GM12875 (cell line): ENCODE measurements around the gene LRRC4C.

ENCODE experiments used
- H3K4me3 ChIP-seq: one replicate; pipeline ENCODE4 v1.5.1; 2011; ENCODE audit warnings: low read depth, low read length, control low read depth
- TF ChIP-seq, protein P1 (sequence below): IDR thresholded peaks from 2 replicates; pipeline ENCODE4 v1.5.1; 2011; ENCODE audit warnings: low read depth, mild to moderate bottlenecking, control low read depth, inconsistent platforms, low read length, moderate library complexity, borderline replicate concordance; ENCODE audit not compliant: insufficient read depth

The LRRC4C gene

DNA sequence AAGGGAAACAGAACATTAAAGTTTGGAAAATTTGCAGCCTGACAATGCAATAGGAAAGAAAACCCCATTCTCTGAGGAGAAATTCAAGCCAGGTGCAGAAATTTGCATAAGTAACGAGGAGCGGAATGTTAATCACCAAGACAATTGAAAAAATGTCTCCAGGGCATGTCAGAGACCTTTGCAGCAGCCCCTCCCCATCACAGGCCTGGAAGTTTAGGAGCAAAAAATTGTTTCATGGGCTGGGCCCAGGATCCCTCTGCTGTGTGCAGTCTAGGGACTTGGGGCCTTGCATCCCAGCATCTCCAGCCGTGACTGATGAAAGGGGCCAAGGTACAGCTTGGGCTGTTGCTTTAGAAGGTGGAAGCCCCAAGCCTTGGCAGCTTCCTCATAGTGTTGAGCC lies 780.2 kb downstream of the LRRC4C start:
- H3K4me3 ChIP-seq, result no peak overlapping the region
- TF ChIP-seq, protein P1, sequence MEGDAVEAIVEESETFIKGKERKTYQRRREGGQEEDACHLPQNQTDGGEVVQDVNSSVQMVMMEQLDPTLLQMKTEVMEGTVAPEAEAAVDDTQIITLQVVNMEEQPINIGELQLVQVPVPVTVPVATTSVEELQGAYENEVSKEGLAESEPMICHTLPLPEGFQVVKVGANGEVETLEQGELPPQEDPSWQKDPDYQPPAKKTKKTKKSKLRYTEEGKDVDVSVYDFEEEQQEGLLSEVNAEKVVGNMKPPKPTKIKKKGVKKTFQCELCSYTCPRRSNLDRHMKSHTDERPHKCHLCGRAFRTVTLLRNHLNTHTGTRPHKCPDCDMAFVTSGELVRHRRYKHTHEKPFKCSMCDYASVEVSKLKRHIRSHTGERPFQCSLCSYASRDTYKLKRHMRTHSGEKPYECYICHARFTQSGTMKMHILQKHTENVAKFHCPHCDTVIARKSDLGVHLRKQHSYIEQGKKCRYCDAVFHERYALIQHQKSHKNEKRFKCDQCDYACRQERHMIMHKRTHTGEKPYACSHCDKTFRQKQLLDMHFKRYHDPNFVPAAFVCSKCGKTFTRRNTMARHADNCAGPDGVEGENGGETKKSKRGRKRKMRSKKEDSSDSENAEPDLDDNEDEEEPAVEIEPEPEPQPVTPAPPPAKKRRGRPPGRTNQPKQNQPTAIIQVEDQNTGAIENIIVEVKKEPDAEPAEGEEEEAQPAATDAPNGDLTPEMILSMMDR, result no peak

DNA sequence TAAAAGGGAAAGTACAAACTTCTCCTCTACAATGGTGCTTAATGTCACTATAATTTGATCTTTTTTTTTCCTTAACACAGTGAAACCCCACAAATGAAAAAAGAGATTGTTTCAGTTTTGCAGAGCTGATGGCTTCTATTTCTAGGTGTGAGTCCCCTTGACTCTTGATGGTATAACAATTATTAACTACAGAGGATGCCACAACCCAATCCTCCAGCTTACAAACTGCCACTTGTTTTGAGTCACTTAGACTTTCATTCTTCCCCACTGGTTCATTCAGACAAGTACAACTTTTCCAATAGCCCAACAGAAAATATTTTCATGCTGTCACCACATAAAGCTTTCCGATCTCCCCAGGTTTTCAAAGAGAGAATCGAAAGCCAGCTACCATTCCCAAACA lies 812.2 kb downstream of the LRRC4C start:
- H3K4me3 ChIP-seq, result no peak overlapping the region
- TF ChIP-seq, protein P1, result no peak

DNA sequence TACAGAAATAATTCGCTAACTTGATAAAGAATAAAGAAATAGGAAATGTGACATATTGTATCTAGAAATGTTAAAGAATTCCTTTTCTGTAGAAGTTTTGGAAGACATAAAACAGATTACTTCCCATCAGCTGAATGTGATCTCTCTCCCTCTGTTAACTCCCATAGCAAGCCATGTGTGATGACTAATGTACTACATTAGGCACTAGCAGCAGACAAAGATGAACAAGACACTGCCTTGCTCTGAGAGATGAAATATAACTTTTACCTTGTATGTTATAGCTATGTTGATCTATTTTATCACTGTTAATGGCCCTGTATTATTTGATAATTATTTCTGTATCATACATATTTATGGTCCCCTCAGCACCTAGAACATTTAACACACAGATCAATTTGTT lies 817.2 kb downstream of the LRRC4C start:
- H3K4me3 ChIP-seq, result no peak overlapping the region
- TF ChIP-seq, protein P1, result no peak

DNA sequence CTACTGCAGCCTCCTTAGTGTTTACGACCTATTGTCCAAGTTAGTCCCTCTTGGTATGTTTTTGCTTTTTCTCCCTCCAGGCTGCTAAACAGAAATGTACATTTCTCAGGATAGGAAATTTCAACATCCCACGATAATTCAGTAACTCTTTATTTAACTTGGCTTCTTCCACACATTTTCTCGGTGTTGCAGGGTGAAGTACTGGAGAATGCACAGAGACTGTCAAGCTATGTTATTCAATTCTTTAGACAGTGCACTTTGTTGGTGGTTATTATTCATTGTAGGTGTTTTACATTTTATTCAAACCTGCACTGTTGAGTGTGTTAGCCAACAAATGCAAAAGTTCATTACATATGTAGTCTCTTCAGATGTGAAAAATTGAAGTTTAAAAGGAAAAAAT lies 839.8 kb downstream of the LRRC4C start:
- H3K4me3 ChIP-seq, result no peak overlapping the region
- TF ChIP-seq, protein P1, result no peak

DNA sequence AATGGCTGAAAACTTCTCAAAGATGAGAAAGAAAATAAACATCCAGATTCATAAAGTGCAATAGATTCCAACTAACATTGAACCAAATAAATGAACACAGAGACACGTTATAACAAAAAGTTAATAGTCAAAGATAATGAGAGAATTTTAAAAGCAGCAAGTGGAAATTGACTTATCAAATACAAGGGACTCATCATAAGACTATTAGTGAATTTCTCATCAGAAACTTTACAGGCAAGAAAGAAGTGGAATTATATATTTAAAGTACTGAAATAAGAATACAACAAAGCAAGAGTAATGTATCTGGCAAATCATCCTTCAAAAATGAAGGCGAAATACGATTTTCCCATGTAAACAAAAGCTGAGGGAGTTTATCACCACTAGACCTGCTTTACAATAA lies 852.7 kb downstream of the LRRC4C start:
- TF ChIP-seq, protein P1, result no peak
- H3K4me3 ChIP-seq, result no peak overlapping the region

DNA sequence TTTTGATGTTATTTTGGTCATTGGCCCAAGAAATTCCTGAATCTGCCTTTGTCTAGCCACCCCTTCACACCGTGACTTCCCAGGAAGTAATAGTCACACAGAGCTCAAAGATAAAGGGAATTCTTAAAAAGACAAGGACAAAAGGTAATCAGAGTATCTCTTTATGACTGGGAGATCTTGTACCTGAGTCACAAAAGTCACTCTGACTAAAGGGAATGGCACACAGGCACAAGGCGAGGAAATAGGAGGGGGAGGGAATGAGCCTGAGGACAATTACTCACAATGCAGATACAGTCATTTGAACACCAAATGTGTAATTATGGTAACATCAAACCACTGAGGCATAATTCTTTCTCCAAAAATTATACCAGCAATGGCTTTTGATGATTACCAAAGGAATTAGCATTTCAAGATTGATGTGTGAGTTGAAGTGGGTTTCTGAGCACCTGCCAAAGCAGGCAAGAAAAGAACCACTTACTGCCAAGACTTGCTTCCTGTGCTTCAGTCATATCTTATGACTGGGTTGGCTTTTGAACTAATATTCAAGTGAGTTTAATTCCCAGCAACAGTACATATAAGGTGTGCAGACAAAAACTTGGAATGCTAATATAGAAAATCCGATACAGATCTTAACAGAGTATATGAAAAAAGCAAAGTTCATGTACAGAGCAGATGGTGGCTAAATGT lies 856.4 kb downstream of the LRRC4C start:
- TF ChIP-seq, protein P1, result no peak
- no peak overlapping the region for H3K4me3 ChIP-seq

DNA sequence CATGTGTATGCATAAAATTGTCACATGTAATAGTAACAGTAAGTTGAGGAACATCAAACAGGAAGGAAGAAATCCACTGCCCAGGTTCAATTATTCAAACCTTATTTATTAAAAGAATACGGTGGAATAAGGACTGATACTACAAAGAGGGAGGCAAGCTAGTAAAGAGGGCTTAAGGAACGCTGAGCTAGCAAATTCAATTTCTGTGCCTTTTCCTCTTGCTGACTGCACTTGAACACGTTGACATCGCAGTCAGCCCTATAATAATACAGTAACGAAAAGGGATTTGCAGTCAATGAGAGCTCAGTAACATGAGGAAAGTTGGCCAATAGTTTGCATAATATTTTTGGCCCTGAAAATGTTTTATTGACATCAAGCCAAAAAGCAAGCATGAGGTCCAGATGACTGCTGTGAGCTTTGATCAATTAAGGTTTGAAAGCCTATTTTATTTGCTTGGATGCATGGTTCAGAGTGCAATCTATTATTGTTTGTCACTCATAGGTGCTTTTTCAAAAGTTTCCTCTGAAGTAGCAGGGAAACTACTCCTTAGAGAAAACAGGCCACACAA lies 861.8 kb downstream of the LRRC4C start:
- no peak overlapping the region for H3K4me3 ChIP-seq
- TF ChIP-seq, protein P1, result no peak
